H54 (cell line): ENCODE data around the gene RNPEPL1.

Source experiments
- DNase-seq: peaks from one replicate; pipeline ENCODE4 v3.0.0; 2011; ENCODE audit warnings: low spot score, mixed read lengths; ENCODE audit not compliant: insufficient read length
- FAIRE-seq: peaks from 3 replicates; lab custom pipeline; 2011; peaks lifted over from hg19 to GRCh38; lab: Jason Lieb, UNC
- POLR2A ChIP-seq: IDR thresholded peaks from 2 replicates; pipeline ENCODE4 v1.6.1; 2011; ENCODE audit warnings: low read depth, mild to moderate bottlenecking, low read length

RNPEPL1 gene

GRCh38 chr2:240565333-240566202, 2.7 kb upstream of the RNPEPL1 start:
- TF ChIP-seq POLR2A = 0 out of 2 replicates have a peak, but pooled peaks have one; percentile 27
- DNase-seq (peak; percentile 80), FAIRE-seq (no peak)

- no peak for TF ChIP-seq POLR2A
- FAIRE-seq = no peak
- peak; percentile 88 for DNase-seq
Measured at GRCh38 chr2:240566203-240567136, 1.8 kb upstream of the RNPEPL1 start.

- FAIRE-seq (no peak), DNase-seq (no peak)
- no peak for TF ChIP-seq POLR2A
Measured at GRCh38 chr2:240567137-240567871, 980 bp upstream of the RNPEPL1 start.

- peak; percentile 65 for DNase-seq
- FAIRE-seq = no peak
- TF ChIP-seq POLR2A = peak; percentile 43; the same call in 1 of the 2 replicates
Measured at GRCh38 chr2:240568678-240569522, 616 bp downstream of the RNPEPL1 start.

- no peak for DNase-seq
- FAIRE-seq = no peak
- no peak for TF ChIP-seq POLR2A
Measured at GRCh38 chr2:240569523-240569997, 1.3 kb downstream of the RNPEPL1 start.

- FAIRE-seq (no peak), DNase-seq (no peak)
- TF ChIP-seq POLR2A = no peak
Measured at GRCh38 chr2:240569998-240570530, 1.8 kb downstream of the RNPEPL1 start.

GRCh38 chr2:240570531-240571313, 2.4 kb downstream of the RNPEPL1 start:
- TF ChIP-seq POLR2A = no peak
- no peak for DNase-seq
- no peak for FAIRE-seq

GRCh38 chr2:240571314-240571973, 3.2 kb downstream of the RNPEPL1 start:
- FAIRE-seq (no peak), DNase-seq (no peak)
- no peak for TF ChIP-seq POLR2A

- FAIRE-seq (no peak), DNase-seq (no peak)
- no peak for TF ChIP-seq POLR2A
Measured at GRCh38 chr2:240572141-240573031, 4.1 kb downstream of the RNPEPL1 start.

GRCh38 chr2:240573071-240573515, 4.8 kb downstream of the RNPEPL1 start:
- FAIRE-seq (no peak), DNase-seq (no peak)
- no peak for TF ChIP-seq POLR2A
